Measurements from ENCODE around the gene NRXN2.

- TF ChIP-seq CTCF (IDR thresholded peaks at IDR 0.05; ENCODE audit: low read length): no peak
- TF ChIP-seq EZH2 (IDR thresholded peaks at IDR 0.05; ENCODE audit: borderline replicate concordance, low read length): no peak
Observed at GRCh38 chr11:64723907-64724862, 1.2 kb upstream of the NRXN2 start.
